Activated CD8-positive, alpha-beta memory T cell treated with anti-CD3 and anti-CD28 coated beads, Interleukin-2, amount 10 ng/mL, durations not matched to agents 7 days and 5 days (primary cell): Measurements from ENCODE around the gene RBM20. TPM values are rescaled to one million over a fixed set of nuclear protein-coding genes. Genes with fewer than 3 reads are reported as not detected.

Experiments
- ATAC-seq: fragments of 150-1000 bp; cut with Tn5 transposase; one replicate; pipeline ENCODE4 v1.10.0; 2021; ENCODE audit warnings: moderate library complexity
- CTCF ChIA-PET: fragments of 350-600 bp; sonication (Branson Sonifier 250); formaldehyde crosslinking; loops from one replicate; lab custom pipeline; 2021; ENCODE audit warnings: antibody characterized with exemption; lab: Charles Lee
- DNase-seq: peaks from one replicate; pipeline ENCODE4 v3.0.0-alpha.2; 2020
- H3K27ac Mint-ChIP-seq: one replicate; pipeline ENCODE4 v1.8.0; 2021; ENCODE audit warnings: mild to moderate bottlenecking, mixed read lengths
- H3K27me3 Mint-ChIP-seq: one replicate; pipeline ENCODE4 v1.8.0; 2021; ENCODE audit warnings: mixed read lengths
- H3K36me3 Mint-ChIP-seq: one replicate; pipeline ENCODE4 v1.8.0; 2021; ENCODE audit warnings: mild to moderate bottlenecking, mixed read lengths
- H3K4me1 Mint-ChIP-seq: one replicate; pipeline ENCODE4 v1.8.0; 2021; ENCODE audit warnings: mixed read lengths
- H3K4me3 Mint-ChIP-seq: one replicate; pipeline ENCODE4 v1.8.0; 2021; ENCODE audit warnings: mild to moderate bottlenecking, moderate library complexity, mixed read lengths
- H3K9me3 Mint-ChIP-seq: one replicate; pipeline ENCODE4 v1.8.0; 2022; ENCODE audit warnings: low read depth, mixed read lengths
- total RNA-seq, 2 experiments: library from RNA; stranded (reverse); gene quantifications; one replicate each; pipeline ENCODE4 v1.2.3, GENCODE V29; 2021

The RBM20 gene
- total RNA-seq, 2 experiments from 2014 or later, result 0.06 to 0.07 TPM

GRCh38 chr10:110821508-110821907 lies 177.4 kb downstream of the RBM20 start:
- no peaks in the 10 kb centered on the region for H3K36me3 Mint-ChIP-seq
- H3K27ac Mint-ChIP-seq, result no peak overlapping the region
- no peak for ATAC-seq
- CTCF ChIA-PET, result interaction anchor here (1.0 kb wide), 1 partner anchor 75 kb away, joined by 3 read pairs; no protein-coding TSS in a partner anchor
- peaks cover 7% of the 10 kb centered on the region for H3K4me1 Mint-ChIP-seq
- DNase-seq, result no peak
- no peaks in the 10 kb centered on the region for H3K9me3 Mint-ChIP-seq
- no peak overlapping the region for H3K4me3 Mint-ChIP-seq
- H3K27me3 Mint-ChIP-seq, result peaks cover 2% of the 10 kb centered on the region

GRCh38 chr10:110822035-110822711 lies 178.0 kb downstream of the RBM20 start:
- no peaks in the 10 kb centered on the region for H3K36me3 Mint-ChIP-seq
- peaks cover 2% of the 10 kb centered on the region for H3K27me3 Mint-ChIP-seq
- ATAC-seq, result no peak
- no peak overlapping the region for H3K27ac Mint-ChIP-seq
- H3K4me1 Mint-ChIP-seq, result peaks cover 7% of the 10 kb centered on the region
- CTCF ChIA-PET, result no interaction called here
- DNase-seq, result no peak
- no peak overlapping the region for H3K4me3 Mint-ChIP-seq
- no peaks in the 10 kb centered on the region for H3K9me3 Mint-ChIP-seq

GRCh38 chr10:110822712-110823311 lies 178.7 kb downstream of the RBM20 start:
- CTCF ChIA-PET, result no interaction called here
- no peak overlapping the region for H3K4me3 Mint-ChIP-seq
- H3K36me3 Mint-ChIP-seq, result no peaks in the 10 kb centered on the region
- H3K9me3 Mint-ChIP-seq, result no peaks in the 10 kb centered on the region
- peaks cover 2% of the 10 kb centered on the region for H3K27me3 Mint-ChIP-seq
- DNase-seq, result no peak
- no peak for ATAC-seq
- H3K4me1 Mint-ChIP-seq, result peaks cover 4% of the 10 kb centered on the region
- H3K27ac Mint-ChIP-seq, result no peak overlapping the region

- Mint-ChIP-seq H3K27me3 (peaks cover 2% of the 10 kb centered on the region), H3K4me3 (no peak overlapping the region), H3K36me3 (no peaks in the 10 kb centered on the region), H3K9me3 (no peaks in the 10 kb centered on the region), H3K4me1 (peaks cover 4% of the 10 kb centered on the region), H3K27ac (no peak overlapping the region)
- CTCF ChIA-PET, result no interaction called here
- ATAC-seq, result no peak
- no peak for DNase-seq
Observed at GRCh38 chr10:110824152-110824441, 180.0 kb downstream of the RBM20 start.

GRCh38 chr10:110824660-110825059 lies 180.5 kb downstream of the RBM20 start:
- H3K4me3 Mint-ChIP-seq, result no peak overlapping the region
- H3K36me3 Mint-ChIP-seq, result no peaks in the 10 kb centered on the region
- CTCF ChIA-PET, result no interaction called here
- peaks cover 4% of the 10 kb centered on the region for H3K4me1 Mint-ChIP-seq
- DNase-seq (no peak), ATAC-seq (no peak)
- no peaks in the 10 kb centered on the region for H3K9me3 Mint-ChIP-seq
- H3K27me3 Mint-ChIP-seq, result peaks cover 2% of the 10 kb centered on the region
- H3K27ac Mint-ChIP-seq, result no peak overlapping the region

- Mint-ChIP-seq H3K9me3 (no peaks in the 10 kb centered on the region), H3K27me3 (peaks cover 2% of the 10 kb centered on the region), H3K4me3 (no peak overlapping the region), H3K36me3 (no peaks in the 10 kb centered on the region), H3K27ac (no peak overlapping the region), H3K4me1 (peaks cover 4% of the 10 kb centered on the region)
- DNase-seq, result no peak
- CTCF ChIA-PET, result interaction anchor here (1.0 kb wide), 1 partner anchor 11 kb away, joined by 5 read pairs; no protein-coding TSS in a partner anchor
- ATAC-seq, result no peak
Observed at GRCh38 chr10:110825508-110825907, 181.4 kb downstream of the RBM20 start.

GRCh38 chr10:110827410-110827809 lies 183.3 kb downstream of the RBM20 start:
- no peak for ATAC-seq
- H3K9me3 Mint-ChIP-seq, result no peaks in the 10 kb centered on the region
- H3K4me1 Mint-ChIP-seq, result no peaks in the 10 kb centered on the region
- CTCF ChIA-PET, result interaction anchor here (1.5 kb wide), 1 partner anchor 9 kb away, joined by 5 read pairs; no protein-coding TSS in a partner anchor
- DNase-seq, result no peak
- no peak overlapping the region for H3K4me3 Mint-ChIP-seq
- H3K27me3 Mint-ChIP-seq, result peaks cover 2% of the 10 kb centered on the region
- H3K36me3 Mint-ChIP-seq, result no peaks in the 10 kb centered on the region
- H3K27ac Mint-ChIP-seq, result no peak overlapping the region

- Mint-ChIP-seq H3K27ac (no peak overlapping the region), H3K9me3 (no peaks in the 10 kb centered on the region), H3K27me3 (peaks cover 2% of the 10 kb centered on the region), H3K4me1 (no peaks in the 10 kb centered on the region), H3K4me3 (no peak overlapping the region), H3K36me3 (no peaks in the 10 kb centered on the region)
- DNase-seq (no peak), ATAC-seq (no peak)
- CTCF ChIA-PET, result interaction anchor here (1.5 kb wide), 2 partner anchors 9 to 65 kb away, joined by 3 to 5 read pairs; no protein-coding TSS in a partner anchor
Observed at GRCh38 chr10:110827875-110828274, 183.7 kb downstream of the RBM20 start.

GRCh38 chr10:110828525-110828924 lies 184.4 kb downstream of the RBM20 start:
- no peaks in the 10 kb centered on the region for H3K9me3 Mint-ChIP-seq
- peaks cover 2% of the 10 kb centered on the region for H3K27me3 Mint-ChIP-seq
- DNase-seq (no peak), ATAC-seq (no peak)
- H3K27ac Mint-ChIP-seq, result no peak overlapping the region
- CTCF ChIA-PET, result interaction anchor here (1.5 kb wide), 2 partner anchors 10 to 64 kb away, joined by 3 to 5 read pairs; no protein-coding TSS in a partner anchor
- H3K36me3 Mint-ChIP-seq, result no peaks in the 10 kb centered on the region
- H3K4me1 Mint-ChIP-seq, result no peaks in the 10 kb centered on the region
- no peak overlapping the region for H3K4me3 Mint-ChIP-seq

- H3K4me3 Mint-ChIP-seq, result no peak overlapping the region
- no peak for ATAC-seq
- H3K27me3 Mint-ChIP-seq, result peaks cover 2% of the 10 kb centered on the region
- CTCF ChIA-PET, result interaction anchor here (1.5 kb wide), 1 partner anchor 63 kb away, joined by 3 read pairs; no protein-coding TSS in a partner anchor
- H3K4me1 Mint-ChIP-seq, result peaks cover 4% of the 10 kb centered on the region
- no peak for DNase-seq
- no peaks in the 10 kb centered on the region for H3K9me3 Mint-ChIP-seq
- no peak overlapping the region for H3K27ac Mint-ChIP-seq
- no peaks in the 10 kb centered on the region for H3K36me3 Mint-ChIP-seq
Observed at GRCh38 chr10:110829721-110830410, 185.7 kb downstream of the RBM20 start.

- CTCF ChIA-PET, result no interaction called here
- no peaks in the 10 kb centered on the region for H3K9me3 Mint-ChIP-seq
- DNase-seq, result no peak
- no peak overlapping the region for H3K27ac Mint-ChIP-seq
- peaks cover 6% of the 10 kb centered on the region for H3K4me1 Mint-ChIP-seq
- H3K36me3 Mint-ChIP-seq, result peaks cover 2% of the 10 kb centered on the region
- H3K27me3 Mint-ChIP-seq, result no peaks in the 10 kb centered on the region
- H3K4me3 Mint-ChIP-seq, result no peak overlapping the region
- no peak for ATAC-seq
Observed at GRCh38 chr10:110833234-110833940, 189.3 kb downstream of the RBM20 start.

GRCh38 chr10:110833941-110834628 lies 189.9 kb downstream of the RBM20 start:
- Mint-ChIP-seq H3K36me3 (peaks cover 2% of the 10 kb centered on the region), H3K27me3 (no peaks in the 10 kb centered on the region), H3K9me3 (no peaks in the 10 kb centered on the region), H3K4me3 (no peak overlapping the region), H3K27ac (no peak overlapping the region), H3K4me1 (peaks cover 6% of the 10 kb centered on the region)
- ATAC-seq (no peak), DNase-seq (no peak)
- CTCF ChIA-PET, result no interaction called here
